SK-N-SH treated with all-trans-retinoic acid at 6 μM for 48 hours (cell line): ENCODE data around the gene ST6GALNAC5.

Experiments
- ATAC-seq: fragments of 200-7000 bp; cut with Tn5 transposase; 3 replicates; pipeline ENCODE4 v1.9.1; 2020; ENCODE audit warnings: mild to moderate bottlenecking, moderate library complexity
- ARNTL ChIP-seq: fragments of 450-650 bp; formaldehyde crosslinking; IDR thresholded peaks from 2 replicates; pipeline ENCODE4 v1.5.0; 2020; ENCODE audit warnings: low read depth, mild to moderate bottlenecking, moderate library complexity, borderline replicate concordance
- CREB5 ChIP-seq: fragments of 250-450 bp; sonication (Bioruptor Pico); IDR thresholded peaks from 2 replicates; pipeline ENCODE4 v1.5.1; 2020; ENCODE audit warnings: low read depth, mild to moderate bottlenecking, moderate library complexity
- CSDC2 ChIP-seq: fragments of 250-450 bp; sonication (Bioruptor Pico); IDR thresholded peaks from 2 replicates; pipeline ENCODE4 v1.5.0; 2020; ENCODE audit warnings: mild to moderate bottlenecking, moderate library complexity
- CSRNP3 ChIP-seq: fragments of 250-450 bp; sonication (Bioruptor Pico); IDR thresholded peaks from 2 replicates; pipeline ENCODE4 v1.5.1; 2021; ENCODE audit warnings: mild to moderate bottlenecking, moderate library complexity
- ESRRG ChIP-seq: fragments of 250-450 bp; sonication (Bioruptor Pico); IDR thresholded peaks from 2 replicates; pipeline ENCODE4 v1.6.1; 2021; ENCODE audit warnings: mild to moderate bottlenecking
- GLIS3 ChIP-seq: fragments of 250-450 bp; sonication (Bioruptor Pico); IDR thresholded peaks from 2 replicates; pipeline ENCODE4 v1.5.0; 2020; ENCODE audit warnings: mild to moderate bottlenecking, moderate library complexity
- OSR1 ChIP-seq: fragments of 250-450 bp; sonication (Bioruptor Pico); IDR thresholded peaks from 2 replicates; pipeline ENCODE4 v1.8.0; 2022; ENCODE audit warnings: moderate library complexity, mild to moderate bottlenecking, inconsistent platforms
- POU6F1 ChIP-seq: fragments of 250-450 bp; sonication (Bioruptor Pico); IDR thresholded peaks from 2 replicates; pipeline ENCODE4 v1.8.0; 2021; ENCODE audit warnings: low read depth, mild to moderate bottlenecking, moderate library complexity, borderline replicate concordance
- PPARA ChIP-seq: fragments of 250-450 bp; sonication (Bioruptor Pico); IDR thresholded peaks from 2 replicates; pipeline ENCODE4 v1.5.0; 2020; ENCODE audit warnings: mild to moderate bottlenecking, borderline replicate concordance
- RARB ChIP-seq: fragments of 250-450 bp; sonication (Bioruptor Pico); IDR thresholded peaks from 2 replicates; pipeline ENCODE4 v1.8.0; 2021; ENCODE audit warnings: mild to moderate bottlenecking, moderate library complexity
- SNAI2 ChIP-seq: fragments of 250-450 bp; sonication (Bioruptor Pico); IDR thresholded peaks from 2 replicates; pipeline ENCODE4 v1.5.0; 2020; ENCODE audit warnings: mild to moderate bottlenecking, moderate library complexity
- TCF4 ChIP-seq: fragments of 250-450 bp; sonication (Bioruptor Pico); IDR thresholded peaks from 2 replicates; pipeline ENCODE4 v1.8.0; 2021; ENCODE audit warnings: mild to moderate bottlenecking, moderate library complexity, borderline replicate concordance
- TOX ChIP-seq: fragments of 250-450 bp; sonication (Bioruptor Pico); IDR thresholded peaks from 2 replicates; pipeline ENCODE4 v1.8.0; 2021; ENCODE audit warnings: mild to moderate bottlenecking, moderate library complexity, borderline replicate concordance
- TSHZ2 ChIP-seq: fragments of 250-450 bp; sonication (Bioruptor Pico); IDR thresholded peaks from 2 replicates; pipeline ENCODE4 v1.5.0; 2020; ENCODE audit warnings: mild to moderate bottlenecking, moderate library complexity
- ZC3H10 ChIP-seq: fragments of 250-450 bp; sonication (Bioruptor Pico); IDR thresholded peaks from 2 replicates; pipeline ENCODE4 v1.5.1; 2021; ENCODE audit warnings: mild to moderate bottlenecking, moderate library complexity
- ZFP3 ChIP-seq: fragments of 250-450 bp; sonication (Bioruptor Pico); IDR thresholded peaks from 2 replicates; pipeline ENCODE4 v1.5.0; 2020; ENCODE audit warnings: mild to moderate bottlenecking, moderate library complexity
- ZFP30 ChIP-seq: fragments of 450-650 bp; formaldehyde crosslinking; IDR thresholded peaks from 2 replicates; pipeline ENCODE4 v1.5.0; 2022; ENCODE audit warnings: mild to moderate bottlenecking, moderate library complexity
- ZNF565 ChIP-seq: fragments of 450-650 bp; formaldehyde crosslinking; conservative IDR thresholded peaks from 2 replicates; pipeline ENCODE4 v1.5.0; 2020; ENCODE audit warnings: low read depth, mild to moderate bottlenecking, moderate library complexity
- ZNF70 ChIP-seq: fragments of 450-650 bp; formaldehyde crosslinking; IDR thresholded peaks from 2 replicates; pipeline ENCODE4 v1.5.0; 2020; ENCODE audit warnings: mild to moderate bottlenecking, moderate library complexity
- ZNF8 ChIP-seq: fragments of 450-650 bp; formaldehyde crosslinking; IDR thresholded peaks from 2 replicates; pipeline ENCODE4 v1.5.0; 2020; ENCODE audit warnings: mild to moderate bottlenecking, moderate library complexity

ST6GALNAC5 gene

GRCh38 chr1:76998582-76999223, 131.4 kb downstream of the ST6GALNAC5 start (continued):
- no peak for TF ChIP-seq CREB5 (CRISPR knock-in tag)
- TF ChIP-seq TSHZ2 (CRISPR knock-in tag) = no peak
- TF ChIP-seq GLIS3 (CRISPR knock-in tag) = no peak
- TF ChIP-seq ZFP30 = no peak
- TF ChIP-seq ZC3H10 = 0 out of 2 replicates have a peak, but pooled peaks have one; percentile 41

GRCh38 chr1:77007675-77008074, 140.4 kb downstream of the ST6GALNAC5 start:
- TF ChIP-seq POU6F1 (CRISPR knock-in tag) (no peak), CSDC2 (CRISPR knock-in tag) (no peak), ZNF8 (CRISPR knock-in tag) (no peak), ZNF70 (CRISPR knock-in tag) (no peak), TCF4 (no peak), ARNTL (CRISPR knock-in tag) (no peak), ZFP30 (no peak)

GRCh38 chr1:77010937-77011336, 143.7 kb downstream of the ST6GALNAC5 start:
- ATAC-seq = no peak

More at GRCh38 chr1:77007675-77008074, 140.4 kb downstream of the ST6GALNAC5 start:
- no peak for ATAC-seq

More at GRCh38 chr1:77010937-77011336, 143.7 kb downstream of the ST6GALNAC5 start:
- no peak for TF ChIP-seq ESRRG (CRISPR knock-in tag)
- TF ChIP-seq ZFP3 (CRISPR knock-in tag) = no peak
- no peak for TF ChIP-seq CREB5 (CRISPR knock-in tag)
- no peak for TF ChIP-seq RARB (CRISPR knock-in tag)
- TF ChIP-seq CSDC2 (CRISPR knock-in tag) = no peak
- TF ChIP-seq ZFP30 = no peak
- TF ChIP-seq GLIS3 (CRISPR knock-in tag) = no peak
- no peak for TF ChIP-seq CSRNP3 (CRISPR knock-in tag)
- TF ChIP-seq ZNF565 (CRISPR knock-in tag) = no peak
- TF ChIP-seq ZNF70 (CRISPR knock-in tag) = no peak
- TF ChIP-seq SNAI2 = no peak
- TF ChIP-seq ARNTL (CRISPR knock-in tag) = no peak
- no peak for TF ChIP-seq ZNF8 (CRISPR knock-in tag)
- TF ChIP-seq PPARA (CRISPR knock-in tag) = no peak
- TF ChIP-seq OSR1 (CRISPR knock-in tag) = no peak
- no peak for TF ChIP-seq TOX (CRISPR knock-in tag)
